HG02571 (cell line): ENCODE results near the gene MSI2.
A peak's percentile ranks its signal among the peaks of the same experiment; 100 is the strongest.

Experiments
- ATAC-seq: cut with Tn5 transposase; IDR thresholded peaks from one replicate; pipeline ENCODE4 v1.9.1; 2021; ENCODE audit warnings: mild to moderate bottlenecking, moderate library complexity; ENCODE audit not compliant: unreplicated experiment

MSI2 gene

GRCh38 chr17:57338257-57338914 is 82.1 kb downstream of the MSI2 start:
- ATAC-seq: peak; percentile 63

DNA sequence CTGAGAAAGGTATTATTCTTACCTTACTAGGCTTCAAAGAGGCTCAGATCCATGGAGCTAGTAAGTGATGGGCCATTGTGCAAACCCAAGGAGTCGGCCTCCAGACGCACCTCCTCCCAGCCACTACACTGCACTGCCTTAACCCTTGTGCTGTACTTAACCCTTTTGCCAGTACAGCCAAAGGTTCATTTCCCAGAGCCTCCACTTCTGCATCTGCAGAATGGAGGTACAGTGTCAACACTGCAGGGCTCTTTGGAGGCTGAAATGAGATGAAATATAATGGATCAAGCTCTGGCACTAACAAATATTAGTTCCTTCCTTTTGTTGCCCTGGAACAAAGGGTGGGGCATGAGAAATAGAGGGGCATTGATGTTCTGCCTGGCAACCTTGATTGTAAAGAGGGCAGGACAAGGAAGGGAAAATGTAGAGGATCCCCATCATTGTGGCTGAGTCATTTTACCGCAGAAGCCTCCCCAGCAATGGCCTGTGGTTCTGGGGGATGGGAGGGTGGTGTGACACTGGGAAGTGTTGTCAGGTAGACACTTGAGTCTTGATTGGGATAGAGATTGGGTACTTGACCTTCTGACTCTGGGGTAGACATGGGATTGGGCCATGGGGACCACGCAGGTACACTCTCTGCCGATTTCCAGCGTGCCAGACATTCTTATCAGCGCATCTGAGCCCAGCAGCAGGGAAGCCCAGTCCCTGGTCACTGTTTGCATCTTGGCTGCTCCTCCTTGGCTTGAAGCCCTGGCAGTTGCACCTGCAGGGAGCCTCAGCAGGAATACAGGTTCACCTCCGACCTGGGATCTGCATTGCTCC is 84.0 kb downstream of the MSI2 start:
- no peak for ATAC-seq

DNA sequence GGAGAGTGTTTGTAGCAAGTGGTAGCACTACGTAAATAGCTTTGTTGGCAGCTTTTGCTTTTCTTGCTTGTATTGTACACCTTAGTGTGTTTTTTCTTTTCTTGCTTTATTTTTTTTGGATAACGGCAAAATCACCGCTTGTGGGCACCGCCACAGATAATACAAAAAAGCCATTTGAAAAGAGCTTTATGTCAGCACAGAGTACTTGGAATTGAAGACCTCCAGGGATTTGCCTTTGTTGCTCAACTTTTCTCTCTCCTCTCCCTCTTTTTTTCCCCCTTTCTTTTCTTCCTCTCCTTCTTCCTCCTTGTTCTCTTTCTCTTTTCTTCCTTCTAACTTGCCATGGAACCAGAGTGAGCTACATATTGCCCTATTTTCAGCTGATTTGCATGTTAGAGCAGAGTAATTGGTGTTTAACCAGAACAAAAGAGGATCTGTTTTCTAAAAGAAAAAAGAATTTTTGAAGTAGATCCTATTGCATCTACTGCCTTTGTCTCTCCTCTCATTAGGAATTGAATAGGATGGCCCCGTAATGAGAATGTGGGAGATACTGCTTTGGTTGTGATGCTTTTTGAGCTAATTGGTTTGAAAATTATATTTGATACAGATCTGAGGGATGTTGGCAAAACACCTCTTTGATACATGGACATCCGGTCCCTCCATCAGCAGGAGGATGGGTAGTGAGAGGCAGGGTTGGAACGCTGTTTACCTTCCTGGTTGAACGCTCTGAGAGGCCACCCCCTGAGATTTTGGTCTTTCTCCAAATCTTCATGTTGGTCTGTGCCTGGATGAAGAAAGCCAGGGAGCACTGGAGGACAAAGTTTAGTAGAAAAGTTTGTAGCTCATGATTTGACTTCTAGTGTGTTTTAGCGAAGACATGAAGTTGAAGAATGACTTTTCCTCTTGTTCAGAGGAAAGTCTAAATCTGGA is 85.6 kb downstream of the MSI2 start:
- ATAC-seq: no peak

DNA sequence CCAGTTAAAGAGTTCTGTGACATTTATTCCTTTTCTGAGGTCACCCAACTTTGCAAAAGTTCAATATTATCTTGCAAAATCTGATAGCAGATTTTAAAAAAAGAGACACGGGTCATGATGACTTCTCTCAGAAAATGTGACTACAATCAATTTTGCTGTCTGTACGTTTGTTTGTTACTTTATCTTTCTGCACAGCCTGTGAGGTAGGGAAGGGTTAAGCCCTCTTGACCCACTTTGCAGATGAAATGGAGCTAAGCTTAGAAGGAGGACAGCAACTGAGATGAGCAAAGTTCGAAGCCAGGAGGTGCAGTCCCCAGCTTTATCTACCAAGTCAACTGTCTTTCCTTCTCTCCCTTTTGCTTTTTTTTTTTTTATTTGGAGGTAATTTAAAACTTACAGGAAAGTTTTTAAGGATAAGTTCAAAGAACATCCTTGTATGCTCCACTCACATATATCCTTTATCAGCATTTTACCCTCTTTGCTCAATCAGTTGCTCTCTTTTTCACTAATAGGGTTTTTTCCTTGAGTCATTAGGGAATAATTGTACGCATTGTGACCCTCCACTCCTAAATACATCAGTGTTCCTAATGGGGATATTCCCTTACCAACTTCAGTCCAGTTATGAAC is 86.8 kb downstream of the MSI2 start:
- no peak for ATAC-seq

DNA sequence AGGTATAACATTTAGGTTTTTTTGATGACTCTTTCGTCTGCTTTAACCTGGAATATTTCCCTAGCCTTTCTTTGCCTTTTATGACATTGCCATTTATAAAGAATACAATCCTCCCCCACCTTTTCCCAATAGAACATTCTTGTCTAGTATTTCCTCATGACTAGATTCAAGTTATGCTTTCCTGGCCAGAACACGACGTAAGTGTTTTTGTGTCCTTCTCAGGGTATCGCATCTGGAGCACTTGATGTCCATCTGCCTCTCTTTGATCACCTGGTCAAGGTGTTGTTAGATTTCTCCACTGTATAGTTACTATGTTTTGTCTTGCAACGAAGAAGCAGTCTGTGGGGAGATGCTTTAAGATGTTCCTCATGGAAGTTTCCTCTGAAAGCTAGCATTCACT is 87.4 kb downstream of the MSI2 start:
- no peak for ATAC-seq

DNA sequence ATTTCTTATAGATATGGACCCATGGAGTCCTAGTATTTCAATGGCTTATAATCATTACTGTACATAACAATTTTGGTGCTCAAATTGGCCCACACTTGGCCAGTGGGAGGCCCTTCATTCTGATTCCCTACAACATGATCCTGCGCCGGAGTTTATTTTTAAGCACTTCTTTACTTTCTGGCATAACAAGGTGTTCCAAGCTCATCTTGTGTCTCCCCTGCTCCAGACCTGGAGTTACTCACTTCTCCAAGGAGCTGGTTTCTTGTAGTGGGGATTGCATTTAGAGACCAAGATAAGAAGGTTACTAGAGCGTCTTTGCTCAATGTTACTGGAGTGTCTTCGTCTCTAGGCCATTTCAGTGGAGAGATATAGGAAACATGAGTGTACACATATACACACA is 87.9 kb downstream of the MSI2 start:
- ATAC-seq: no peak

DNA sequence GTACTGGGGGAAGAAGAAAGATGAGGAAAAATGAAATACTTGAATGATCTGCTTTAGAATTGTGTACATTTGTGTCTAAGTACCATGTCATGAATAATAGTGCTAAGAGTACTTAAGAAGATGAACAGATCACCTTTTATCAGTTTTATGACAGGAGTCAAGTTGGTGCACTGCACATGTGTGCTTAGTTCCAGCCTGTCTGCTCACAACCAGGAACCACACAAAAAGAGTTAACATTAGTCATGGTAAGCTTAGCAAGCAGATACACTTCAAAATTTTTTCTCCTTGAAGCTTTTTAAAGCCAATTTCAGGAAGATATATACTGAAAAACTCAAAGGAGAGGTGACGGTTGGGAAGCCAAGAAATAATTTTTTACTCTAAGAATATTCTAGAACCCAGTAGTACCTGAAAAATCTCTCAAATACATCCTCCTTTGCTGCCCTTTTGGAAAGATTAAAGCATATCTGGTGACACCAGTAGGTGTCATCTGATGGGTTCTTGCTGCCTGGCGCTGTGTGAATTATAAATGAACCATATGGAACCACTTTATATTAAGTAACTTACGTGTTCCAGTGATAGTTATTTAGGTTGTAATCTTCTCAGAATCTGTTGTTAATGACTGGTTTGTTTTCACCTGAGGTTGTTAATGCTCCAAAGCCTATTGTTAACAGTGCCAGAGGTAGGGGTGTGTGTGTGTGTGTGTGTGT is 93.4 kb downstream of the MSI2 start:
- no peak for ATAC-seq

- no peak for ATAC-seq
Observed at GRCh38 chr17:57350266-57350665, 93.9 kb downstream of the MSI2 start.

DNA sequence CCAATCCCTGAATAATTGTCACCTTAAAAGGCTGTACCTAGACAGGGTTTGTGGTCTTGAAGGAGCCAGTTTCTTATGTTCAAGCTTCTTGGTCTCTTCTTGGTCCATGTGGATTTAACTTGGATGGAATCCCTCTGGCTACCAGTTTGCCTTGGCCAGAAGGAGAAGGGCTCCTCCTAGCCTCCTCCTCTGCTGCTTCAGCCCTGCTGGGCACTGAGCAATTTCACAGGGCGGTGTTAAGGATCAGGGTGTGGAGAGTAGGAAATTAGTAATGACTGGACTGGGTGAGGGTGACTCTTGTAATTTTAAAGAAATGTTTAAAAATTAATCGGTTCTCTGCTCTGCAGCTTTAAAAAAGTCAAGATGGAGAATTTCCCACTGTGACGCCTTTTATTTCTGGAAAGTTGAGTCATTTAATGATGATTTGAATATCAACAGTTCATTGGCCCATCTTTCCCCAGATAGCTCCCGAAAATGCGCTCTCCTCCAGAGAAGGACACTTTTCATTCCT is 96.4 kb downstream of the MSI2 start:
- ATAC-seq: no peak

DNA sequence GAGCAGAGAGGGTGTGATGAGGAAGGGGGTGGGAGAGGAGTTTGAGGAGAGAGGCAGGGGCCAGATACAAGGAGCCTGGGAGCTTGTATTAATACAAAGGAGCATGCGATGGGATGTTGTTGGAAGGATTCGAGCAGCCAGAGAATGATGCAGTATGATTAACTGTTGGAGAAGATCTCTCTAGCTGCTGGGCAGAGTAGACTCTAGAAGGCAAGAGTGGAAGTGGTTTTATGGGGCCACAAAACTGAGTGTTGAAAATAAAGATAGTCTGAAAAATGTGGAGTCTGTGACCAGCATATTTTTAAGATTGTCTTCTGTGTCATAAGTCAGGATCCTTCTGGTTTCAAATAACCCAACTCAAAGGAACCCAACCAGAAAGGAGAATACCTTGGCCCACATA is 98.3 kb downstream of the MSI2 start:
- ATAC-seq: no peak

- no peak for ATAC-seq
Observed at GRCh38 chr17:57355090-57355859, 99.0 kb downstream of the MSI2 start.

- peak; percentile 29 for ATAC-seq
Observed at GRCh38 chr17:57356153-57356718, 99.9 kb downstream of the MSI2 start.

DNA sequence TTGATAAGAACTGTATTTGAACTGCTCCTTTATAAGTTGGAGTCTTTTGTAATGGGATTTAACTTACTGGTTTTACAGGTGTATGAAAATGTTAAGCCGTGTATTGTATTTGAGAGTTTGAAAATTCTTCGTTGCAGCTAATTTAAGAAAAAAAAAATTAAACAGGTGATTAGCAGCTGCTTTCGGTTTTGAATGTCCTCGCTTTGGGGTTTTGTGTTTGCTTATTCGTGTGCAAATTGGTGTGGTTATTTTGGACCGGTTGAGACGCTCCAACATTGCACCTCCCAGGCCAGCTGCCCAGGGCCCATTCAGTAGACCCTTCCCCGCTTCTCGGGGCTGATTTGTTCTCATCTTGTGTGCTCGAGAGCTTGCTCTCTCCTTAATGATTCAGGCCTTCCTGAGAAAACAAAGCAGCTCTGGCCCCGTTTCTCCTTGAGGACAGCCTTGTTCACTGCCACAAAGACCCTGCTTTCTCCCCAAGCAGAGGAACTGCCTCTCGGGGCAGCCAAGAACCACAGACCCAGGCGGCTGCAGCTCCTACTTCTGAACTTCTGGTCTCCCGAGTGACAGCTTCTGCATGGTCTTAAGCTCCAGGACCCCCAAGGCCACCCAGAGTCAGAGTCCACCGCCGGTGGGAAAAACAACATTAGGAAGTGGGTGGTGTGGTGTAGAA is 100.5 kb downstream of the MSI2 start:
- peak; percentile 56 for ATAC-seq

DNA sequence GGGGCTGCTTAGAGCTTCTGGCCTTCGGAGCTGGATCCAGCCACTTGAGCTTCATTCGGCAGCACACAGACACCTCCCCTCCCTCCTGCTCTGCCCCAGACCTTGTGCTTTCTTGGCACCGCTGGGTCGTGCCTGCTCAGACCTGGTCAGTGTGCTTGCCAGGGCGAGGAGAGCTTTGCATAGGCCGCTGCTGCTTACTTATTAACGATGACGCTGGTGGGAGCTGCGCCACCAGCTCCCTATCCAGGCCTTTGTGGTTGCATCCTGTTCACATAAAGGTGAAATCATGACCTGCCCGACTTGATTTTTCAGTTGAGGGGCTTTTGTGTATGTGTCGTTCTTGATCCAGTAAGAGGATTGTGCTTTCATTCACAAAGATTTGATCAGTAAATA is 101.1 kb downstream of the MSI2 start:
- peak; percentile 49 for ATAC-seq

DNA sequence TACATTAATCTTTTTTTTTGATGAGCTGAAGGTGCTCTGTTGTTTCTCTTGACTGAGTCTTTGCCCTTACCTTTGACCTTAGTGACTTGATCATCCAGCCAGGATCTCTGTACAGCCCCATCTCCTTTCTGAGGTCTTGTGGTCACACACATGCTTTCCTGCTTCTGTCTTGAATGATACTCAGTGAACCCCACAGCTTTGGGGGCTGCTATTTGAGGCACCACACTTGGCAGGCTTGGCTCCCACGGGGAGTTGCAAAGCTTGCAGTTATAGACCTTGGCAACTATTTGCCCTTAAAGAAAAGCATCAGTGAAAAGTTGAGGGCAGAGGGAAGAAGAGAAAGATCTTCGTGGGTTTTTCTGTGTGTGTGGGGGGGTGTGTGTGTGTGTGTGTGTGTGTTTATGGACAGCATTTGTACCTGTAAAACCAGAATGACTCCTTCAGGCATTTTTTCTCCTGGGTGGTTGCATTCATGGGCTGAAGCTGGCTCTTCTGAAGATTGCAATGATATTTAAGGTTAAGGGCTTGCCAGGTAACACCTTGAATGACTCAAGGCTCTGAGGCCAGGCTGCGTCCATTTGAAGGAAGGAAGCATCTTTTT is 101.6 kb downstream of the MSI2 start:
- ATAC-seq: peak; percentile 49

GRCh38 chr17:57360266-57360665 is 103.9 kb downstream of the MSI2 start:
- no peak for ATAC-seq

DNA sequence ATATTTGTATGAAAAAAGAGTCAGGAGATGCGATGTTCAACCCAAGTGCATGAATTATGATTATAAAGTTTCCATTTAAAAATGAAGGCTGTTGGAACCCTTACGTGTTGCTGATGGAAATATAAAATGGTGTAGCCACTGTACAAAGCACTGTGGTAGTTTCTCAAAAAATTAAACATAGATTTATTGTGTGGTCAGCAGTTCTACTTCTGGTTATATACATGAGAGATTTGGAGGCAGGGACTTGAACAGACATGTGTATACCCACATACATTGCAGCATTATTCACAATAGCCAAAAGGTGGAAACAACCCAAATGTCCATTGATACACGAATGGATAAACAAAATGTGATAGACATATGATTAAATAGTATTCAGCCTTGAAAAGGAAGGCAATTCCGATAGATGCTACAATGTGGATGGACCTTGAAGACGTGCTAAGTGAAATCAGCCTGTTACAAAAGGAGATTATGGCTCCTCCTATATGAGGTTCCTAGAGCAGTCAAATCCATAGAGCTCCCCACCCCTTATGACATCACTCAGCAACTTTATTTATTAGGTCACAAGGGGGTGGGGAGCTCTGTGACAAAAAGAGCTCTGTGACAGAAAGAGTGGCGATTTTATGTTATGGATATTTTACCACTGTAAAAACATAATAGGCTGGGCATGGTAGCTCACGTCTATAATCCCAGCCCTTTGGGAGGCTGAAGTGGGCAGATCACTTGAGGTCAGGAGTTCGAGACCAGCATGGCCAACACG is 106.7 kb downstream of the MSI2 start:
- no peak for ATAC-seq
